BE2C (cell line): ENCODE results near the gene CLDN7.

ENCODE experiments used
- DNase-seq: peaks from one replicate; pipeline ENCODE4 v3.0.0-alpha.2; 2020
- H3K27me3 ChIP-seq: fragments of 250-450 bp; sonication (Bioruptor Pico); 2 replicates; pipeline ENCODE4 v1.5.1; 2020; ENCODE audit warnings: mild to moderate bottlenecking
- H3K36me3 ChIP-seq: fragments of 250-450 bp; sonication (Bioruptor Pico); 2 replicates; pipeline ENCODE4 v1.5.1; 2020; ENCODE audit warnings: mild to moderate bottlenecking
- H3K4me1 ChIP-seq: fragments of 250-450 bp; sonication (Bioruptor Pico); 2 replicates; pipeline ENCODE4 v1.5.1; 2020
- H3K4me3 ChIP-seq: 2 replicates; pipeline ENCODE4 v1.5.1; 2011; ENCODE audit warnings: low read depth, low read length
- H3K9me3 ChIP-seq: fragments of 250-450 bp; sonication (Bioruptor Pico); 2 replicates; pipeline ENCODE4 v1.5.1; 2020
- TF ChIP-seq, protein P1 (sequence below): IDR thresholded peaks from 2 replicates; pipeline ENCODE4 v1.5.1; 2012; ENCODE audit warnings: mild to moderate bottlenecking, low read depth, low read length

The CLDN7 gene

DNA sequence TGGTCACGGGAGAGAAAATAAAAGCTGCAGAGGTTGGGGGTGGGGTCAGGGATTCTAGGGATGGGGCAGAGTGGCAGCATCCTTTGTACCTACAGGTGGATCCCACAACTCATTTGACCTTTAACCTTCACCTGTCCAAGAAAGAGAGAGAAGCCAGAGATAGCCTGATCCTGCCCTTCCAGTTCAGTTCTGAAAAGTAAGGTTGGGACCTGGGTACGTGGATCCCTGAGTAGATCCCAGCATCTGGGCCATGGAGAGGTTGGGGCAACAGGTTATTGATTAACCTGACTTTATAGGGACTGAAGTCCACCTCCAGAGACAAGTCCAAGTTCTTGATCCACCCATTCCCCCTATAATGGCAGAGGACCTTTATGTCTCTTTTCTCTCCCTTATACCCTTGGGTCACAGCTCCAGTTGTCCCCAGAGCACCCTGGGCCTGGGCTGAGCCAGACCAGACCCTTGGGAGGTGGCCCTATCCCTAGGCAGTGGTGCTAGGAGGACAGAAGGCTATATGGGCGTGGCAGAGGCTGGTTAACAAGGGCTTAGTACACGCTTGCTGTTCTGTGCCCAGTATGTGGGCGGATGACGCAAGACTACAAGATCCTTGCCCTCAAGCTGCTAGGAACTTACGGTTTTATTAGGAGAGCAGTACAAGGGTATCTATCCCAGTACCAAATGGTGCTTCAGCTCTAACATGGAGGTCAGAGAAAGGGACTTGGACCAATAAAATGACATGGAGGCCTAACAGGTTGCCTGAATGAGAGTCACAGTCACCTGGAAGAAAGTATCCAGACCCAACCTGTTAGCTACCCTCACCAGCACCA lies 3.3 kb downstream of the CLDN7 start:
- H3K36me3 ChIP-seq, result no peaks in the 10 kb centered on the region
- peaks cover 5% of the 10 kb centered on the region; the same call in 1 of the 2 replicates for H3K27me3 ChIP-seq
- H3K9me3 ChIP-seq, result no peaks in the 10 kb centered on the region
- TF ChIP-seq, protein P1, sequence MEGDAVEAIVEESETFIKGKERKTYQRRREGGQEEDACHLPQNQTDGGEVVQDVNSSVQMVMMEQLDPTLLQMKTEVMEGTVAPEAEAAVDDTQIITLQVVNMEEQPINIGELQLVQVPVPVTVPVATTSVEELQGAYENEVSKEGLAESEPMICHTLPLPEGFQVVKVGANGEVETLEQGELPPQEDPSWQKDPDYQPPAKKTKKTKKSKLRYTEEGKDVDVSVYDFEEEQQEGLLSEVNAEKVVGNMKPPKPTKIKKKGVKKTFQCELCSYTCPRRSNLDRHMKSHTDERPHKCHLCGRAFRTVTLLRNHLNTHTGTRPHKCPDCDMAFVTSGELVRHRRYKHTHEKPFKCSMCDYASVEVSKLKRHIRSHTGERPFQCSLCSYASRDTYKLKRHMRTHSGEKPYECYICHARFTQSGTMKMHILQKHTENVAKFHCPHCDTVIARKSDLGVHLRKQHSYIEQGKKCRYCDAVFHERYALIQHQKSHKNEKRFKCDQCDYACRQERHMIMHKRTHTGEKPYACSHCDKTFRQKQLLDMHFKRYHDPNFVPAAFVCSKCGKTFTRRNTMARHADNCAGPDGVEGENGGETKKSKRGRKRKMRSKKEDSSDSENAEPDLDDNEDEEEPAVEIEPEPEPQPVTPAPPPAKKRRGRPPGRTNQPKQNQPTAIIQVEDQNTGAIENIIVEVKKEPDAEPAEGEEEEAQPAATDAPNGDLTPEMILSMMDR, result no peak
- no peak for DNase-seq
- no peaks in the 10 kb centered on the region for H3K4me1 ChIP-seq
- H3K4me3 ChIP-seq, result no peak overlapping the region

DNA sequence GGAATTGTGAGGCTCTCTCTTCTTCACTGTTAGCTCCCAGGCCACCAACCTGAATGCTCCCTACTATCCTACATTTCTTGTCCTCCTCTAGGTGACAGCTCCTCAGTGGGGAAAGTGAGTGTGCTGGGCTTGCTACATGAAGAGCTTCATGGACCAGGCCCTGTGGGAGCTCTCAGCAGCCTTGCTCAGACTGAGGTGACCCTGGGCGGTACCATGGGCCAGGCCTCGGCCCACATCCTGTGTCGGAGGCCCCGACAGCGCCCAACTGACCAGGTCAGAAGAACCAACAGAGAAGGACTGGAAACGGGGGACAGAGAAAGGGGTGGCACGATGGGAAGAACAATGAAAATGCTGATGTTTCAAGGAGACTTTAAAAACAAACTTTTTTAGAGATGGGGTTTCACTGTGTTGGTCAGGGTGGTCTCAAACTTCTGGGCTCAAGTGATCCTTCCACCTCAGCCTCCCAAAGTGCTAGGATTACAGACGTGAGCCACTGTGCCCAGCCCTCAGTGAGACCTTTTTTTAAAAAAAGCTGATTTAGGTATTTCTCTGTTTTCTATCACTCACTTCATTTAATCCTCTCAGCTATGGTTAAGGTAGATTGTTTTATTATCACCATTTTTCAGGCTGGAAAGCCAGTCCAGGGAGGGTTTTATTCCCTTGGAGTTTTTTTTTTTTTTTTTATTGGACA lies 5.4 kb downstream of the CLDN7 start:
- Histone ChIP-seq H3K9me3 (no peaks in the 10 kb centered on the region), H3K4me1 (no peaks in the 10 kb centered on the region; the same call in 1 of the 2 replicates), H3K36me3 (no peaks in the 10 kb centered on the region), H3K27me3 (no peaks in the 10 kb centered on the region), H3K4me3 (no peak overlapping the region)
- TF ChIP-seq, protein P1, result no peak
- no peak for DNase-seq

DNA sequence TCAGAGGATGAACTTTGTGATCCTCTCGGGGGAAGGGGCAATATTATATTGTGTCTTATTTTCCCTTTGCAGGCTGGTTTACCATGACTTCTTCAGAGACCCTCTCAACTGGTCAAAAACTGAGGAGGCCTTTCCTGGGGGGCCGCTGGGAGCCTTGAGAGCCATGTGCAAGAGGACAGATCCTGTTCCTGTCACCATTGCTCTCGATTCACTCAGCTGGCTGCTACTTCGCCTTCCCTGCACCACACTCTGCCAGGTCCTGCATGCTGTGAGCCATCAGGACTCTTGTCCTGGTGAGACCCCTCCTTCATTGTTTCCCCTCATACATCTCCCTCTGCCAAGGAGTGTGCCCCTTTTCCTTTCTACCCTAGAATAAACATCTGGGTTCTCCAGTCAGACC lies 7.8 kb downstream of the CLDN7 start:
- Histone ChIP-seq H3K27me3 (no peaks in the 10 kb centered on the region), H3K36me3 (no peaks in the 10 kb centered on the region), H3K9me3 (no peaks in the 10 kb centered on the region), H3K4me1 (no peaks in the 10 kb centered on the region; the same call in 1 of the 2 replicates), H3K4me3 (no peak overlapping the region)
- TF ChIP-seq, protein P1, result no peak
- no peak for DNase-seq

DNA sequence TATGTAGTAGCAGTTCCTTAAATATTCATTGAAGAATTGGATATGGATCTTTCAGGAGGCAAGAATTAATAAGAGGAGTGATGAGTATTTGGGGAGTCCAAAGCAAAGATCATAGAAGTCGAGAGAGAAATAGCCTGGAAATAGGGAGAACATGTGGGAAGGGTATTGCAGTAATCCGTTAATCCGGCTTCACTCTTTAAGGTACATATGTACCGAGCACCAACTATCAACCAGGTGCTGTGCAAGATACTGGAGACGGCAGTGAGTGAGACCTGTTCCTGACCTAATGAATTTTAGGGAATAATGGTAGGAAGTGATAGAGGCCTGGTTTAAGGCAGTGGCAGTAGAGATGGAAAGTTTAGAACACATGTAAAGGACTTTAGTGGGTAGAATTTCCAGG lies 9.2 kb downstream of the CLDN7 start:
- TF ChIP-seq, protein P1, result no peak
- Histone ChIP-seq H3K36me3 (no peaks in the 10 kb centered on the region), H3K4me3 (peak overlapping the region; percentile 80), H3K27me3 (no peaks in the 10 kb centered on the region), H3K9me3 (no peaks in the 10 kb centered on the region), H3K4me1 (no peaks in the 10 kb centered on the region; the same call in 1 of the 2 replicates)
- DNase-seq, result no peak

DNA sequence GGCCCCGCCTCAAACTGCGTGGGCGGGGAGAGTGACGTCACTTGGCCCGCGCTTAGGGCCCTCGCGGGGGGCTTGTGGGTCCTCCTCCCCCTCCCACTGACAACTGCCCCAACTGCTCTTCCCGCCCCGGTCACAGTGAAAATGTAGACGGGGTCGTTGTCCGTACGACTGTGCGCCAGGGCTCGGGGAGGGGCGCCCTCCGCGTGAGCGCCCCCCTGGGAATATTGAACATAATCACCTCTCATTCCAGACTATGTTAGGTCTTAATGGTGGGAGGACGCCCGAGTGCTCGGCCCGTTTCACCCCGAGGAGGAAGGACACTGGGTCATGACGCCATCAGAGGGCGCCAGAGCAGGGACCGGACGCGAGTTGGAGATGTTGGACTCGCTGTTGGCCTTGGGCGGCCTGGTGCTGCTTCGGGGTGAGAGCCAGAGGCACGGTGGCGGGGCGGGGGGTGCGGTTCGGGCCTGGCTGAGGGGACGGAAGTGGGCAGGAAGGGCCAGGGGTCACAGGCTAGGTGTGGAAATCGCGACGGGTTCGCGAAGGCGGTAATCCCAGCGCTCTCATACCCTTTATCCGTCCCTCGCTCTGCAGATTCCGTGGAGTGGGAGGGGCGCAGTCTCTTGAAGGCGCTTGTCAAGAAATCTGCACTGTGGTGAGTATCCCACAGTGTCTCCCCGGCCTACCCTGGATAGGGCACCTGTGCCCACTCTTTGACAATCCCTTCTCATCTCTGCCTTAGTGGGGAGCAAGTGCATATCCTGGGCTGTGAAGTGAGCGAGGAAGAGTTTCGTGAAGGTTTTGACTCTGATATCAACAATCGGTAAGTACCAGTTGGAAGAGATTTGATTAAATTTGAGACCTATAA lies 9.9 kb downstream of the CLDN7 start, which contains the start of gene ELP5:
Gene ELP5 (plus strand): TSS at position 40 of the 868 bp plus-strand sequence. CDS start 336 bp downstream, at position 376.
- TF ChIP-seq, protein P1, result no peak
- Histone ChIP-seq H3K36me3 (no peaks in the 10 kb centered on the region), H3K4me3 (peak within 1 kb of the TSS; percentile 80), H3K27me3 (no peaks in the 10 kb centered on the region), H3K4me1 (no peaks in the 10 kb centered on the region; the same call in 1 of the 2 replicates), H3K9me3 (no peaks in the 10 kb centered on the region)
- peak; percentile 90 for DNase-seq
